Mesenchymal stem cell (in vitro differentiated cells and primary cell): ENCODE data around the gene CHIT1.
A peak's percentile ranks its signal among the peaks of the same experiment; 100 is the strongest.

ENCODE experiments used
- DNase-seq: peaks from one replicate; pipeline ENCODE4 v3.0.0-alpha.2; 2013
- H2AFZ ChIP-seq: one replicate; pipeline ENCODE4 v1.6.1; 2013; ENCODE audit warnings: low read depth, mild to moderate bottlenecking, control low read depth, inconsistent platforms, low read length, moderate library complexity
- H2AK5ac ChIP-seq: 2 replicates; pipeline ENCODE4 v1.6.1; 2013; ENCODE audit warnings: low read length, moderate library complexity, mild to moderate bottlenecking, inconsistent platforms; ENCODE audit not compliant: severe bottlenecking
- H2BK120ac ChIP-seq: one replicate; pipeline ENCODE4 v1.6.1; 2013; ENCODE audit warnings: low read depth, mild to moderate bottlenecking, inconsistent platforms, low read length, moderate library complexity
- H2BK12ac ChIP-seq, 2 experiments: one replicate each; pipeline ENCODE4 v1.6.1; 2013; ENCODE audit warnings: inconsistent platforms in 2 of 2, low read length in 2 of 2, mild to moderate bottlenecking in 2 of 2, moderate library complexity in 2 of 2, control low read depth in 1 of 2
- H2BK15ac ChIP-seq: one replicate; pipeline ENCODE4 v1.6.1; 2013; ENCODE audit warnings: mild to moderate bottlenecking, low read depth, inconsistent platforms; ENCODE audit not compliant: poor library complexity, severe bottlenecking
- H2BK5ac ChIP-seq: 2 replicates; pipeline ENCODE4 v1.6.1; 2013; ENCODE audit warnings: low read depth, mild to moderate bottlenecking, low read length, control low read depth, inconsistent platforms; ENCODE audit not compliant: poor library complexity, severe bottlenecking
- H3K14ac ChIP-seq, 2 experiments: one replicate each; pipeline ENCODE4 v1.6.1; 2013; ENCODE audit warnings: inconsistent platforms in 2 of 2, low read length in 2 of 2, control low read depth in 1 of 2, mild to moderate bottlenecking in 1 of 2, moderate library complexity in 1 of 2
- H3K18ac ChIP-seq, 2 experiments: one replicate each; pipeline ENCODE4 v1.6.1; 2013; ENCODE audit warnings: inconsistent platforms in 2 of 2, low read length in 2 of 2, control low read depth in 1 of 2, low read depth in 1 of 2, mild to moderate bottlenecking in 1 of 2
- H3K23ac ChIP-seq, 2 experiments: one replicate each; pipeline ENCODE4 v1.6.1; 2013; ENCODE audit warnings: inconsistent platforms in 2 of 2, low read length in 2 of 2, mild to moderate bottlenecking in 2 of 2, moderate library complexity in 2 of 2, control low read depth in 1 of 2
- H3K27ac ChIP-seq: 2 replicates; pipeline ENCODE4 v1.5.1; 2013; ENCODE audit warnings: mild to moderate bottlenecking, moderate library complexity, low read length, control low read depth, inconsistent platforms; ENCODE audit not compliant: poor library complexity, severe bottlenecking
- H3K27me3 ChIP-seq, 2 experiments: 2 replicates each; pipeline versions ENCODE4 v1.6.1 to v1.7.0; 2013; ENCODE audit warnings: low read length in 2 of 2, mild to moderate bottlenecking in 2 of 2, moderate library complexity in 2 of 2, control low read depth in 1 of 2, inconsistent platforms in 1 of 2; ENCODE audit not compliant: control insufficient read depth in 1 of 2, insufficient read depth in 1 of 2
- H3K36me3 ChIP-seq, 2 experiments: 2 replicates each; pipeline versions ENCODE4 v1.6.1 to v1.7.0; 2013; ENCODE audit warnings: low read length in 2 of 2, control low read depth in 1 of 2, inconsistent platforms in 1 of 2, low read depth in 1 of 2, mild to moderate bottlenecking in 1 of 2; ENCODE audit not compliant: insufficient read depth in 2 of 2, control insufficient read depth in 1 of 2
- H3K4ac ChIP-seq, 2 experiments: one replicate each; pipeline ENCODE4 v1.6.1; 2013; ENCODE audit warnings: inconsistent platforms in 2 of 2, low read length in 2 of 2, mild to moderate bottlenecking in 2 of 2, moderate library complexity in 2 of 2, control low read depth in 1 of 2, low read depth in 1 of 2
- H3K4me1 ChIP-seq: 2 replicates; pipeline ENCODE4 v1.6.1; 2013; ENCODE audit warnings: low read depth, low read length, control low read depth; ENCODE audit not compliant: control insufficient read depth, insufficient read depth
- H3K4me2 ChIP-seq: 2 replicates; pipeline ENCODE4 v1.6.1; 2013; ENCODE audit warnings: low read length, mild to moderate bottlenecking, inconsistent platforms; ENCODE audit not compliant: poor library complexity, severe bottlenecking
- H3K4me3 ChIP-seq, 2 experiments: 2 replicates each; pipeline versions ENCODE4 v1.5.1 to v1.7.0; 2013; ENCODE audit warnings: low read length in 2 of 2, mild to moderate bottlenecking in 2 of 2, control low read depth in 1 of 2, low read depth in 1 of 2; ENCODE audit not compliant: insufficient read depth in 1 of 2
- H3K79me1 ChIP-seq: replicated peaks from 2 replicates; pipeline ENCODE4 v1.6.1; 2013; ENCODE audit warnings: mild to moderate bottlenecking, control low read depth, low read length, inconsistent platforms; ENCODE audit not compliant: poor library complexity, severe bottlenecking
- H3K9ac ChIP-seq: 2 replicates; pipeline ENCODE4 v1.7.0; 2013; ENCODE audit warnings: mild to moderate bottlenecking, low read length, moderate library complexity
- H3K9me3 ChIP-seq: 2 replicates; pipeline ENCODE4 v1.7.0; 2013; ENCODE audit warnings: mild to moderate bottlenecking, low read length; ENCODE audit not compliant: control insufficient read depth
- H4K8ac ChIP-seq: one replicate; pipeline ENCODE4 v1.6.1; 2013; ENCODE audit warnings: inconsistent platforms, mild to moderate bottlenecking, low read length, moderate library complexity
- H4K91ac ChIP-seq: one replicate; pipeline ENCODE4 v1.6.1; 2013; ENCODE audit warnings: mild to moderate bottlenecking, low read length, inconsistent platforms
- WGBS: methylation state at CpG from one replicate; pipeline ENCODE4 v1.1.7; 2013; ENCODE audit warnings: mixed read lengths; 5-methylcytosine and 5-hydroxymethylcytosine counted together

Gene CHIT1

DNA sequence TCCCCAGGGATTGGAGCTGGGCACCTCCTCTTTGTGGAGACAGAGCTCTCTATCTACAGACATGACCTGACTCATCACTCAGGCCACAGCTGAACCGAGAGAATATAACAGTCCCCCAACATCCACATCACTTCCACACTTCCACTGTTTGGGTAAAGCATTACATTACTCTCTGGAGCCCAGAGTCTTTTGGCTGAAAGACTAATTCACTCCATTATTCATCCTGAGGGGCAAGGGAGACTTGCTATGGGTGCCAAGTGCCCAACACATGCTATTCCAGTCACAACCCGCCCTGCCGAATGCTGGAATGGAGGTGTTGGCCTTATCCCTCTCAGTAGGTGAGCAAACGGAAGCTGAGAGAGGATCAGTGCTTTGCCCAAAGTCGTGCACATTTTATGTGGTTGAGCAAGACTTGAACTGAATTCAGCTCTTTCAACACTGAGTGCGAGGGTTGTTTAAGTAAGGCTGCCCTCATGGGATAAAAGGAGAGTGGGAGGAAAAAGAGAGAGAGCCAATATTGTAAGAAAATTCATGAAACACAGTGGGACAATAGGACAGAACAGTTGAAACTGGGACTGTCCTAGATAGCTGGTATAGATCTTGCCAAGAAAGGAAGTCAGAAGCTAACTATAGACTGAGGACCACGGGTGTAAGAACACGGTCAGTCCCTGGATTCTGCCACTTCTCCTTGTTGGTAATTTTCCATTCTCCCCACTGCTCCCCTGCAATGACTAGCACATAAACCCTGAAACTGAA, 29.5 kb downstream of the CHIT1 start:
- peak overlapping the region; percentile 81 for H4K91ac ChIP-seq
- peak overlapping the region; percentile 29 for H4K8ac ChIP-seq
- H2AK5ac ChIP-seq, result peak overlapping the region; percentile 34
- H3K4me2 ChIP-seq, result no peak overlapping the region
- no peaks in the 10 kb centered on the region for H3K27me3 ChIP-seq
- H3K9ac ChIP-seq, result peak overlapping the region; percentile 82
- peaks cover 14% of the 10 kb centered on the region for H3K4me1 ChIP-seq
- peak overlapping the region; percentile 49 to 92 for H3K18ac ChIP-seq
- peak overlapping the region in 1 of 2 experiments; percentile 26 for H3K14ac ChIP-seq
- H2BK12ac ChIP-seq, result peak overlapping the region; percentile 90 to 97
- no peaks in the 10 kb centered on the region for H3K9me3 ChIP-seq
- WGBS, result 70% methylated on average over 8 of the region's 8 CpGs
- peak; percentile 77 for DNase-seq
- H3K79me1 ChIP-seq, result no peaks in the 10 kb centered on the region
- H3K23ac ChIP-seq, result no peak overlapping the region
- H2BK120ac ChIP-seq, result no peak overlapping the region
- peak overlapping the region in 1 of 2 experiments; percentile 35 for H3K4ac ChIP-seq
- no peak overlapping the region for H3K27ac ChIP-seq
- no peaks in the 10 kb centered on the region for H3K36me3 ChIP-seq
- no peak overlapping the region for H2BK5ac ChIP-seq
- no peak overlapping the region for H3K4me3 ChIP-seq
- peak overlapping the region; percentile 45 for H2BK15ac ChIP-seq
- H2AFZ ChIP-seq, result no peak overlapping the region

DNA sequence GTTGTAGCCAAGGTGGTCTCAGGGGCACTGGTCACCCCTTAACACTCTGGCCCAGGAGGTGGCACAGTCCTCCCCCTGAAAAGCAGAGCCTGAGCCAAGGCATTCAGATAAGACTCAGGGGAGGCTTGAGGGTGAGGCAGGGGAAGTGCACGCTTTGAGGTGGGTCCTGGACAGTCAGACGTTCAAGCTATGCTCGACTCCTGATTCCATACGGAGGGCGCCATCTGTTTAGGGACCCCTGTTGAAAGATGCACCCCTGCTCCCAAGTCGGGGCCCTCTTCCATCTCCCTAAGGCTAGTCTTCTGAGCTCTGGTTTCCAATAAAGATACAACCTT, 30.0 kb downstream of the CHIT1 start:
- H4K91ac ChIP-seq, result peak overlapping the region; percentile 81
- H4K8ac ChIP-seq, result peak overlapping the region; percentile 10
- no peak overlapping the region for H3K27ac ChIP-seq
- H2BK5ac ChIP-seq, result no peak overlapping the region
- DNase-seq, result no peak
- H3K4ac ChIP-seq, result peak overlapping the region; percentile 35 to 79
- peak overlapping the region; percentile 82 for H3K9ac ChIP-seq
- H3K14ac ChIP-seq, result peak overlapping the region in 1 of 2 experiments; percentile 37
- H3K27me3 ChIP-seq, result no peaks in the 10 kb centered on the region
- peak overlapping the region in 1 of 2 experiments; percentile 36 for H3K4me3 ChIP-seq
- no peak overlapping the region for H2BK120ac ChIP-seq
- H3K36me3 ChIP-seq, result no peaks in the 10 kb centered on the region
- H2BK12ac ChIP-seq, result peak overlapping the region; percentile 90
- H3K4me1 ChIP-seq, result peaks cover 14% of the 10 kb centered on the region
- H2BK15ac ChIP-seq, result peak overlapping the region; percentile 45
- WGBS, result 97% methylated on average over 6 of the region's 6 CpGs
- peak overlapping the region; percentile 49 to 96 for H3K18ac ChIP-seq
- no peaks in the 10 kb centered on the region for H3K79me1 ChIP-seq
- no peak overlapping the region for H2AK5ac ChIP-seq
- H2AFZ ChIP-seq, result no peak overlapping the region
- H3K4me2 ChIP-seq, result no peak overlapping the region
- H3K9me3 ChIP-seq, result no peaks in the 10 kb centered on the region
- H3K23ac ChIP-seq, result peak overlapping the region in 1 of 2 experiments; percentile 67

- Histone ChIP-seq H3K4ac (peak overlapping the region; percentile 35 to 79), H3K23ac (no peak overlapping the region), H2BK5ac (no peak overlapping the region), H3K9me3 (no peaks in the 10 kb centered on the region), H2BK12ac (peak overlapping the region; percentile 90), H2AK5ac (peak overlapping the region; percentile 72), H3K27me3 (no peaks in the 10 kb centered on the region), H3K27ac (no peak overlapping the region), H3K36me3 (no peaks in the 10 kb centered on the region), H4K91ac (peak overlapping the region; percentile 15), H3K14ac (peak overlapping the region in 1 of 2 experiments; percentile 37), H2BK120ac (no peak overlapping the region), H3K4me2 (no peak overlapping the region), H4K8ac (peak overlapping the region; percentile 10), H3K79me1 (no peaks in the 10 kb centered on the region), H3K9ac (peak overlapping the region; percentile 82), H2AFZ (no peak overlapping the region), H2BK15ac (no peak overlapping the region), H3K4me3 (peak overlapping the region in 1 of 2 experiments; percentile 36), H3K4me1 (peaks cover 14% of the 10 kb centered on the region), H3K18ac (peak overlapping the region; percentile 49 to 96)
- no peak for DNase-seq
- WGBS, result 96% methylated on average over 3 of the region's 3 CpGs
Measured at GRCh38 chr1:203199002-203199401, 30.5 kb downstream of the CHIT1 start.

GRCh38 chr1:203197625-203198024, 31.8 kb downstream of the CHIT1 start:
- H3K4me1 ChIP-seq, result peaks cover 14% of the 10 kb centered on the region
- no peak overlapping the region for H3K4me2 ChIP-seq
- peak overlapping the region in 1 of 2 experiments; percentile 98 for H2BK12ac ChIP-seq
- no peak overlapping the region for H3K9ac ChIP-seq
- no peaks in the 10 kb centered on the region for H3K36me3 ChIP-seq
- no peaks in the 10 kb centered on the region for H3K79me1 ChIP-seq
- H3K27ac ChIP-seq, result peak overlapping the region; percentile 43
- H3K27me3 ChIP-seq, result no peaks in the 10 kb centered on the region
- H3K9me3 ChIP-seq, result no peaks in the 10 kb centered on the region
- H2BK15ac ChIP-seq, result no peak overlapping the region
- H3K4ac ChIP-seq, result peak overlapping the region in 1 of 2 experiments; percentile 29
- no peak overlapping the region for H3K4me3 ChIP-seq
- WGBS, result 0% methylated on average over 1 of the region's 3 CpGs
- DNase-seq, result peak; percentile 86
- H4K8ac ChIP-seq, result peak overlapping the region; percentile 22
- no peak overlapping the region for H2BK120ac ChIP-seq
- no peak overlapping the region for H3K23ac ChIP-seq
- no peak overlapping the region for H3K14ac ChIP-seq
- no peak overlapping the region for H2AK5ac ChIP-seq
- H2BK5ac ChIP-seq, result no peak overlapping the region
- no peak overlapping the region for H4K91ac ChIP-seq
- H3K18ac ChIP-seq, result peak overlapping the region; percentile 25 to 90
- H2AFZ ChIP-seq, result no peak overlapping the region
